Endothelial cell of umbilical vein (primary cell): ENCODE data around the gene NAV2. TPM values are rescaled to one million over a fixed set of nuclear protein-coding genes. Genes with fewer than 3 reads are reported as not detected.

Experiments
- BruUV-seq: library from RNA; stranded (reverse); fragments of 400-500 nt; replicated peaks from 2 replicates; lab custom pipeline; 2021; lab: Mats Ljungman, UMichigan
- CTCF ChIA-PET: fragments of 300-600, 350-600 bp; sonication (Branson Sonifier 250); formaldehyde crosslinking; loops from one replicate; lab custom pipeline; 2021; ENCODE audit warnings: antibody characterized with exemption, inconsistent platforms; lab: Charles Lee
- POLR2A ChIA-PET: fragments of 300-600, 350-600 bp; sonication (Branson Sonifier 250); formaldehyde crosslinking; loops from one replicate; lab custom pipeline; 2021; ENCODE audit warnings: antibody characterized with exemption, inconsistent platforms; lab: Charles Lee
- DNase-seq: peaks from one replicate; pipeline ENCODE4 v3.0.0-alpha.2; 2011; ENCODE audit warnings: low read depth, low spot score
- FAIRE-seq: peaks from 2 replicates; lab custom pipeline; 2011; peaks lifted over from hg19 to GRCh38; lab: Jason Lieb, UNC
- H2AFZ ChIP-seq: 2 replicates; pipeline ENCODE4 v1.6.0; 2012; ENCODE audit warnings: low read depth, low read length, control low read depth, inconsistent platforms
- H3K27ac ChIP-seq: 2 replicates; pipeline ENCODE4 v1.5.1; 2011; ENCODE audit warnings: low read depth, mild to moderate bottlenecking, control low read depth, low read length, moderate library complexity; ENCODE audit not compliant: insufficient read depth
- H3K27me3 ChIP-seq, 2 experiments: 2 replicates each; pipeline versions ENCODE4 v1.6.0 to v1.6.1; 2011; ENCODE audit warnings: low read length in 2 of 2, mixed read lengths in 1 of 2; ENCODE audit not compliant: control insufficient read depth in 2 of 2, insufficient read depth in 2 of 2
- H3K36me3 ChIP-seq, 2 experiments: 2 replicates in 1 of 2; 3 replicates in 1 of 2; pipeline ENCODE4 v1.5.1; 2011; ENCODE audit warnings: low read length in 2 of 2, mild to moderate bottlenecking in 1 of 2, moderate library complexity in 1 of 2; ENCODE audit not compliant: control insufficient read depth in 2 of 2, insufficient read depth in 2 of 2; ENCODE audit errors: extremely low read depth in 1 of 2
- H3K4me1 ChIP-seq: 3 replicates; pipeline ENCODE4 v1.5.1; 2011; ENCODE audit warnings: mild to moderate bottlenecking, low read length; ENCODE audit not compliant: control insufficient read depth, insufficient read depth; ENCODE audit errors: extremely low read depth
- H3K4me2 ChIP-seq: 2 replicates; pipeline ENCODE4 v1.6.1; 2011; ENCODE audit warnings: low read length, control low read depth, mixed read lengths; ENCODE audit not compliant: insufficient read depth
- H3K4me3 ChIP-seq, 3 experiments: fragments of 200-600 bp in 1 of 3; sonication (generic), shearing (Covaris generic) in 1 of 3; replicated peaks in 1 of 3; 2 replicates each; pipeline ENCODE4 v1.5.1; 2011 to 2016; ENCODE audit warnings: control low read depth in 3 of 3, low read length in 3 of 3, mild to moderate bottlenecking in 2 of 3, inconsistent platforms in 1 of 3, low read depth in 1 of 3, moderate library complexity in 1 of 3; ENCODE audit not compliant: insufficient read depth in 1 of 3
- H3K79me2 ChIP-seq: 2 replicates; pipeline ENCODE4 v1.6.0; 2012; ENCODE audit warnings: low read length, inconsistent platforms; ENCODE audit not compliant: control insufficient read depth, insufficient read depth
- H3K9ac ChIP-seq: replicated peaks from 2 replicates; pipeline ENCODE3; 2011; ENCODE audit warnings: low read length, control low read depth; ENCODE audit not compliant: insufficient read depth; ENCODE audit errors: extremely low read depth
- H3K9me1 ChIP-seq: replicated peaks from 3 replicates; pipeline ENCODE4 v1.6.0; 2011; ENCODE audit warnings: mild to moderate bottlenecking, low read length; ENCODE audit not compliant: control insufficient read depth, insufficient read depth; ENCODE audit errors: extremely low read depth
- H3K9me3 ChIP-seq: replicated peaks from 2 replicates; pipeline ENCODE4 v1.5.1; 2012; ENCODE audit warnings: low read length, inconsistent platforms; ENCODE audit not compliant: control insufficient read depth, insufficient read depth
- H4K20me1 ChIP-seq: replicated peaks from 2 replicates; pipeline ENCODE3; 2011; ENCODE audit warnings: mild to moderate bottlenecking, low read length; ENCODE audit not compliant: control insufficient read depth, insufficient read depth; ENCODE audit errors: extremely low read depth
- CTCF ChIP-seq, 2 donors: IDR thresholded peaks; 1 replicate in 1 of 2; 2 replicates in 1 of 2; pipeline ENCODE4 v1.5.1; 2011; ENCODE audit warnings: low read length in 2 of 2, mild to moderate bottlenecking in 2 of 2, moderate library complexity in 2 of 2, control low read depth in 1 of 2, inconsistent platforms in 1 of 2, low read depth in 1 of 2; ENCODE audit not compliant: insufficient read depth in 1 of 2; ENCODE audit errors: extremely low read depth in 1 of 2
- EZH2 ChIP-seq: IDR thresholded peaks from 2 replicates; pipeline ENCODE4 v1.6.1; 2012; ENCODE audit warnings: borderline replicate concordance, low read depth, mild to moderate bottlenecking, moderate library complexity, low read length, inconsistent platforms; ENCODE audit not compliant: severe bottlenecking
- FOS ChIP-seq: IDR thresholded peaks from 2 replicates; pipeline ENCODE4 v1.6.1; 2011; ENCODE audit warnings: mild to moderate bottlenecking, low read length, moderate library complexity, borderline replicate concordance; ENCODE audit not compliant: insufficient read depth
- GATA2 ChIP-seq: IDR thresholded peaks from 2 replicates; pipeline ENCODE4 v1.7.0; 2011; ENCODE audit warnings: low read depth, mild to moderate bottlenecking, moderate library complexity, mixed read lengths, low read length; ENCODE audit not compliant: insufficient read length, insufficient read depth
- JUN ChIP-seq: IDR thresholded peaks from 2 replicates; pipeline ENCODE4 v1.6.1; 2011; ENCODE audit warnings: borderline replicate concordance, low read depth; ENCODE audit not compliant: insufficient read length, insufficient read depth
- MAX ChIP-seq: IDR thresholded peaks from 2 replicates; pipeline ENCODE4 v1.6.1; 2011; ENCODE audit not compliant: insufficient read depth, insufficient read length
- MYC ChIP-seq: IDR thresholded peaks from one replicate; pipeline ENCODE4 v1.6.1; 2011; ENCODE audit warnings: mild to moderate bottlenecking, low read depth, low read length
- POLR2A ChIP-seq: IDR thresholded peaks from 2 replicates; pipeline ENCODE4 v1.6.1; 2012; ENCODE audit warnings: low read depth, mild to moderate bottlenecking, control low read depth, low read length
- POLR2AphosphoS5 ChIP-seq: IDR thresholded peaks from 2 replicates; pipeline ENCODE4 v1.6.1; 2012; ENCODE audit warnings: low read depth, mild to moderate bottlenecking, control low read depth, low read length, moderate library complexity; ENCODE audit not compliant: insufficient read depth
- dilution Hi-C: fragments of 300-500 bp; cut with MboI; formaldehyde crosslinking; loops from one replicate; pipeline ENCODE4 v1.15.0; 2019; ENCODE audit warnings: low sequenced_read_pairs; ENCODE audit not compliant: extremely low pct_ligation_motif_present
- intact Hi-C: fragments of 100-400 bp; cut with micrococcal nuclease; formaldehyde crosslinking; loops from one replicate; pipeline ENCODE4 v1.10.0; 2022
- polyA plus RNA-seq, 4 experiments: library from polyadenylated mRNA; depleted of rRNA in 3 of 4; stranded (reverse) in 3 of 4; unstranded in 1 of 4; fragments of >200 nt; gene quantifications; 2 replicates each; pipeline versions ENCODE4 v1.2.1 to v1.2.3, GENCODE V29; 2011 to 2012; ENCODE audit warnings: missing spikeins in 1 of 4
- total RNA-seq: library from RNA; stranded (reverse); gene quantifications from 2 replicates; pipeline ENCODE4 v1.2.3, GENCODE V29; 2021

The NAV2 gene
- total and polyA plus RNA-seq, 2 donors (not counting 3 experiments of a cell fraction or from before 2014, with no cell fraction given): 10.9 to 68.0 TPM

DNA sequence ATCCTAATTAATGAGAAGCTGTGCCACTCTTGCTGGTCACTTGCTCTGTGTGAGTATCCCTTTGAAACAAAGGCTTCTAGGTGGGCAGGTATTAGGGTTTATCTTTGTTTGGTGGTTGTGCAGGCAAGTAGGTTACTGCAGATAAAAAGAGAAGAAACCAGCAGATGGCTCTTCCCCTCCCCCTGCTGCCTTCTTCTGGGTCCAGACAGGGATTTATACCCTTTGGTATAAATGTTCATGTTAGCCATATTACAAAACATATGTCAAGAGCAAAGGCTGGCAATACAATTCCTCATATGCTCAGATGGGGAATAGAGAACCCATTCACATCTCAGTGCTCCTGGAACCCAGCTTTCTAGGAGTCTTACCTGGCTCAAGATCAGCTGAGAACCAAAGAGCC is 109.9 kb downstream of the NAV2 start:
- FAIRE-seq (no peak), DNase-seq (no peak)
- H3K36me3 ChIP-seq: no peaks in the 10 kb centered on the region
- H4K20me1 ChIP-seq: no peaks in the 10 kb centered on the region
- H3K27ac ChIP-seq: no peak overlapping the region
- ChIA-PET CTCF (no interaction called here), POLR2A (no interaction called here)
- intact Hi-C loops: no loop called here
- H3K9ac ChIP-seq: no peak overlapping the region
- TF ChIP-seq EZH2 (no peak), JUN (no peak), GATA2 (no peak), POLR2A (no peak), FOS (no peak), CTCF (IDR thresholded peaks at IDR 0.05; ENCODE audit: extremely low read depth in 1 of 2, insufficient read depth in 1 of 2, low read depth in 1 of 2, low read length in 2 of 2) (no peak), MYC (no peak), POLR2AphosphoS5 (no peak), MAX (no peak)
- no peaks in the 10 kb centered on the region for H3K9me1 ChIP-seq
- no peaks in the 10 kb centered on the region for H3K4me1 ChIP-seq
- H3K27me3 ChIP-seq: no peaks in the 10 kb centered on the region
- H3K79me2 ChIP-seq: peaks cover 81% of the 10 kb centered on the region
- BruUV-seq: no TSS peak
- dilution Hi-C loops: no loop called here
- no peaks in the 10 kb centered on the region for H3K9me3 ChIP-seq
- H3K4me3 ChIP-seq: no peak overlapping the region
- H2AFZ ChIP-seq: no peak overlapping the region
- H3K4me2 ChIP-seq: no peak overlapping the region
